HepG2 (cell line): ENCODE measurements around the gene DMGDH.

Experiments used
- CTCF ChIP-seq: sonication (generic); formaldehyde crosslinking; IDR thresholded peaks from 2 replicates; pipeline ENCODE4 v1.5.0; 2020; ENCODE audit warnings: mild to moderate bottlenecking, missing genetic modification reagents, moderate library complexity
- HNF4A ChIP-seq: sonication (generic); formaldehyde crosslinking; IDR thresholded peaks from 2 replicates; pipeline ENCODE4 v1.4.0; 2020; ENCODE audit warnings: missing genetic modification reagents
- PREB ChIP-seq: sonication (generic); formaldehyde crosslinking; IDR thresholded peaks from 2 replicates; pipeline ENCODE4 v1.4.0; 2020; ENCODE audit warnings: missing genetic modification reagents
- SUZ12 ChIP-seq: fragments of 150-350 bp; IDR thresholded peaks from 2 replicates; pipeline ENCODE4 v1.6.1; 2014; ENCODE audit warnings: low read depth, low read length
- TAF1 ChIP-seq: sonication (generic); formaldehyde crosslinking; IDR thresholded peaks from 2 replicates; pipeline ENCODE4 v1.4.0; 2020; ENCODE audit warnings: missing genetic modification reagents
- ZNF142 ChIP-seq: sonication (generic); formaldehyde crosslinking; IDR thresholded peaks from 2 replicates; pipeline ENCODE4 v1.4.0; 2020; ENCODE audit warnings: missing genetic modification reagents

- TF ChIP-seq HNF4A, result no peak
- no peak for TF ChIP-seq CTCF (CRISPR knock-in tag)
- no peak for TF ChIP-seq SUZ12
- no peak for TF ChIP-seq PREB
- no peak for TF ChIP-seq ZNF142 (CRISPR knock-in tag)
- TF ChIP-seq TAF1 (CRISPR knock-in tag), result no peak
Measured at GRCh38 chr5:79070350-79070667, 835 bp upstream of the DMGDH start.
